H7 (cell line): ENCODE results near the gene UNKL. TPM values are rescaled to one million over a fixed set of nuclear protein-coding genes. Genes with fewer than 3 reads are reported as not detected.

Source experiments
- DNase-seq: peaks from one replicate; pipeline ENCODE4 v3.0.0; 2012
- H3K27me3 ChIP-seq: 2 replicates; pipeline ENCODE4 v1.6.0; 2011; ENCODE audit warnings: mild to moderate bottlenecking, low read length; ENCODE audit not compliant: control insufficient read depth, insufficient read depth
- H3K36me3 ChIP-seq: replicated peaks from 2 replicates; pipeline ENCODE4 v1.5.1; 2011; ENCODE audit warnings: low read length; ENCODE audit not compliant: control insufficient read depth, insufficient read depth
- H3K4me3 ChIP-seq: 2 replicates; pipeline ENCODE4 v1.5.1; 2011; ENCODE audit warnings: low read depth, mild to moderate bottlenecking, control low read depth, low read length, moderate library complexity; ENCODE audit not compliant: insufficient read depth
- total RNA-seq: library from RNA; depleted of rRNA; stranded (reverse); fragments of >200 nt; shearing (Covaris generic); gene quantifications from 2 replicates; pipeline ENCODE4 v1.2.3, GENCODE V29; 2014; rRNA removed

UNKL gene, protein sequence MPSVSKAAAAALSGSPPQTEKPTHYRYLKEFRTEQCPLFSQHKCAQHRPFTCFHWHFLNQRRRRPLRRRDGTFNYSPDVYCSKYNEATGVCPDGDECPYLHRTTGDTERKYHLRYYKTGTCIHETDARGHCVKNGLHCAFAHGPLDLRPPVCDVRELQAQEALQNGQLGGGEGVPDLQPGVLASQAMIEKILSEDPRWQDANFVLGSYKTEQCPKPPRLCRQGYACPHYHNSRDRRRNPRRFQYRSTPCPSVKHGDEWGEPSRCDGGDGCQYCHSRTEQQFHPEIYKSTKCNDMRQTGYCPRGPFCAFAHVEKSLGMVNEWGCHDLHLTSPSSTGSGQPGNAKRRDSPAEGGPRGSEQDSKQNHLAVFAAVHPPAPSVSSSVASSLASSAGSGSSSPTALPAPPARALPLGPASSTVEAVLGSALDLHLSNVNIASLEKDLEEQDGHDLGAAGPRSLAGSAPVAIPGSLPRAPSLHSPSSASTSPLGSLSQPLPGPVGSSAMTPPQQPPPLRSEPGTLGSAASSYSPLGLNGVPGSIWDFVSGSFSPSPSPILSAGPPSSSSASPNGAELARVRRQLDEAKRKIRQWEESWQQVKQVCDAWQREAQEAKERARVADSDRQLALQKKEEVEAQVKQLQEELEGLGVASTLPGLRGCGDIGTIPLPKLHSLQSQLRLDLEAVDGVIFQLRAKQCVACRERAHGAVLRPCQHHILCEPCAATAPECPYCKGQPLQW
- 22.0 and 24.3 TPM in 2 replicates for total RNA-seq

DNA sequence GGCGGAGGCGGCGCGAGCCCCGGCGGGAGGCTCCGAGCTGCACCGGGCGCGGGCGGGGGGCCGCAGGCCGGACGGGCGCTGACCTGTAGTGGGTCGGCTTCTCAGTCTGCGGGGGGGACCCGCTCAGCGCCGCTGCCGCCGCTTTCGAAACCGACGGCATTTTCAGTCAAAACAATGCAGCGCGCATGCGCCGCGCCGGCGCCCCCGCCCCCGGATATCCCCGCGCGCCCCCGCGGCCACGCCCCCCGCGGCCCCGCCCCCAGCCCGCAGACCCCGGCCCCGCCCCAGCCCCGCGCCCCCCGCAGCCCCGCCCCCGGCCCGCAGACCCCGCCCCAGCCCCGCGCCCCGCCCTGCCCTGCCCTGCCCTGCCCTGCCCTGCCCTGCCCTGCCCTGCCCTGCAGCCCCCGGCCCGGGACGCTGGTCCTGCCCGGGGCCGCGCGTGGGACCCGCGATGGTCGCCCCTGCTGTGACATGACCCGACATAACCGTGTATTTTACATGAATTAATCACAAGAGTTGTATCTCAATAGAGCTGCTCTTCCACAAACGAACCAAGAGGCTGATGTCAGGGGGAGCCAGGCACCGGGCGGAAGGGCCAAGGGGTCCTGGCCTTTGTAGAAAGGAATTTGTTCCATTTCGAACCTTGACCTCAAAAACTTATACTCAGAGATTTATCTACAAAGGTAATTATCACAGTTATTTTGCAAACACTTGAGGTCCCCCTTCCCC, at the start of gene UNKL:
Gene UNKL (minus strand): TSS at position 173 of the 729 bp plus-strand sequence. CDS start 13 bp downstream, at position 160.
- H3K27me3 ChIP-seq = peaks cover 4% of the 10 kb centered on the region; the same call in 1 of the 2 replicates
- H3K4me3 ChIP-seq = peak within 1 kb of the TSS; percentile 76
- no peaks in the 10 kb centered on the region; the same call in 1 of the 2 replicates for H3K36me3 ChIP-seq
- DNase-seq = peak; percentile 100

DNA sequence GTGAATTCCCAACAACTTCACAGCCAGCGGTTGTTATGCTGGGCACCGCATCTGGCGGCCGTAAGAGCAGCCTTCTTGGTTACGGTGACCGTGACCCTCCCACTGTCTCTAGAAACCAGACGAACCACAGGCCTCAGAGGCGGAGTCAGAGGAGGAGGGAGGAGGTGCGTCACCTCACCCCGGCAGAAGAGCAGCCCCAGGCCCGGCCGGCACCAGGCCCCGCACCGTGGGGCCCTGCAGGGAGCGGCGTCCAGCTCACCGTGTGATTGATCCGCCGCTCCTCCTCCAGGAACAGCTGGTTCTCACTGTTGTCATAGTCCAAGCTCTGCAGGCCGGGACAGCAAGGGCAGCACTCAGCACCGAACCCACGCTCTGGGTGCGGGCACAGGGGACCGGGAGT, 46.6 kb upstream of the UNKL start:
- Histone ChIP-seq H3K36me3 (peaks cover 1% of the 10 kb centered on the region), H3K4me3 (no peak overlapping the region), H3K27me3 (no peaks in the 10 kb centered on the region)
- DNase-seq = no peak

DNA sequence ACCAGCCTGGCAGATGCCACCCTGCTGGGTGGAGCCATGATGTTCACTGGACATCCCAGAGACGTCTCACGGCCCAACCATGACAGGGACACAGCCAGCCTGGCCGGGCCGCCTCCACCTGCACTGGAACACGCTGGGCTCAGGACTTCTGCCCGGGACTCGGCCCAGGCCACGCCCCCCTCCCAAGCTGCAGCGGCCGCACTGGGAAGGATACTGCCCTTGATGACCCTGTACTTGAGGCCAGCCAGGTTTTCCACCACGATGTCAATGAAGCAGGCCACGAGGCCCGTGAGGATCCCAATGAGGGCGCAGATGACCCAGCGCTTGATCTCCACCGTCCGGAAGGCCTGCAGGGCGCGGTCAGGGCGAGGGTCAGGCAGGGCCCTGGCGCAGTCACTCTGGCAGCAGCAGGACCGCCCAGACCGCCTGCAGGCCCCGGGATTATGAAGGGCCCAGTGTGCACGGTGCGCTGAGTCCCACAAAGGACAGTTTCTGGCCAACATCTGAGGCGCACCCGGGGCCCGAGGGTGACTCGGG, 46.2 kb upstream of the UNKL start:
- no peak overlapping the region for H3K4me3 ChIP-seq
- H3K27me3 ChIP-seq = no peaks in the 10 kb centered on the region
- DNase-seq = no peak

DNA sequence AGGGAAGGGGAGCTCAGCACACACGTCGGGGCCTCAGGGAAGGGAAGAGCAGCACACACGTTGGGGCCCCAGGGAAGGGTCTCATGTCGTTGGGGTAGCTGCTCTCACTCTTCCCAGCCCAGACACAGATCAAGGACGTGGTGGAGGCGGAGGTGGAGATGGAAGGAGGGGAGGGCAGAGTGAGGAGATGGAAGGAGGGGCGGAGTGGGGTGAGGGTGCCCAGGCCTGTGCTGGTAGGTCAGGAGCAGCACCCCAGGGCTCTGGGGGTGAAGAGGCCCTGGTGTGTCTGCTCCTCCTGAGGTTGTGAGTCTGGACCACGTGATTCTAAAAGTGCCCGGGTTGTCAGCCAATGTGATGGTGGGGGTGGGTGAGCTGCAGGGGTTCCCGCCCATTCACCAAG, 45.5 kb upstream of the UNKL start:
- H3K4me3 ChIP-seq = no peak overlapping the region
- H3K36me3 ChIP-seq = peaks cover 1% of the 10 kb centered on the region
- DNase-seq = no peak
- H3K27me3 ChIP-seq = no peaks in the 10 kb centered on the region

More for the DNA sequence above, 46.2 kb upstream of the UNKL start:
- H3K36me3 ChIP-seq = peaks cover 1% of the 10 kb centered on the region

DNA sequence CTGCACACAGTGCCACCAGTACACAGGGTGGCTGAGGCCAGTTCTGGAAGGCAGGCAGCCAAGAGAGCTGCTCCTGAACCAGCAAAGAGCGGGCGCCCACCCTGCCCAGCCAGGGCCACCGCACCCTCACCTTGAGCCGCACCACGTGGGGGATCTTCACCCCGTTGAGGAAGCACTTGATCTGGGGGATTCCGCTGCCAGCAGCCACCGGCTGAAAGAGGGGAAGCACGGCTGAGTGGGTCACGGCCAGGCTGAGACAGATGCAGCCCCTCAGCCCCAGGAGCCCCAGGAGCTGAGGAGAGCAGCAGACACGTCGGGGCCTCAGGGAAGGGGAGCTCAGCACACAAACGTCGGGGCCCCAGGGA, 44.5 kb upstream of the UNKL start:
- Histone ChIP-seq H3K4me3 (no peak overlapping the region), H3K36me3 (peaks cover 2% of the 10 kb centered on the region), H3K27me3 (no peaks in the 10 kb centered on the region)
- DNase-seq = no peak

DNA sequence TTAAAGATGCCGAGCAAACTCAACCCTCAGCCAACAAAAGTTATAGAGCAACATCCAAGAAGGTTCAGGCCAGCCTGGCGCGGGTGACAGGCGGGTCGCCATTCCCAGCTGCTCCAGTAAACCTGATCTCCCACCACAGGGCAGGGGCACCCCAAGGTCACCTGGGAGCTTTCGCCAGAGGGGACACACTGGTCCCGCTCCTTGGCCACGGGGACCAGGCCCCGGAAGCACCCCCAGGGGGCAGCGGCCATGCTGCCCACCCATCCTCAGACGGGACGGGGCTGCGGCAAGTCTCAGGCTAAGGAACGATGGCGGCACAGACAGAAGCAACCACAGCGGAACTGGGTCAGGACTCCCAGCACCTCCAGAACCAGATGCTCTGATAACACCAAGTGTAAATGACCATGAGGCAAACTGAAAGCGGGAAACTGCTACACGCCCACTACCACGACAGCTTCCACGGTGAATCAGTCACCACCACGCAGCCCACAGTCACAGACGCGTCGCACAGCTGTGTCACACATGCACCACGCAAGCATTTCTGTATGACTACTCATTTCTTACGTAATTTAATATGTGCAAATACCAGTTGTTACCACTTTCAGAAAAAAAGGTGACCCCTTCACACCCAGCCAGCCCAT, 44.0 kb upstream of the UNKL start:
- no peaks in the 10 kb centered on the region for H3K27me3 ChIP-seq
- no peak overlapping the region for H3K4me3 ChIP-seq
- DNase-seq = no peak
- peaks cover 4% of the 10 kb centered on the region for H3K36me3 ChIP-seq

DNA sequence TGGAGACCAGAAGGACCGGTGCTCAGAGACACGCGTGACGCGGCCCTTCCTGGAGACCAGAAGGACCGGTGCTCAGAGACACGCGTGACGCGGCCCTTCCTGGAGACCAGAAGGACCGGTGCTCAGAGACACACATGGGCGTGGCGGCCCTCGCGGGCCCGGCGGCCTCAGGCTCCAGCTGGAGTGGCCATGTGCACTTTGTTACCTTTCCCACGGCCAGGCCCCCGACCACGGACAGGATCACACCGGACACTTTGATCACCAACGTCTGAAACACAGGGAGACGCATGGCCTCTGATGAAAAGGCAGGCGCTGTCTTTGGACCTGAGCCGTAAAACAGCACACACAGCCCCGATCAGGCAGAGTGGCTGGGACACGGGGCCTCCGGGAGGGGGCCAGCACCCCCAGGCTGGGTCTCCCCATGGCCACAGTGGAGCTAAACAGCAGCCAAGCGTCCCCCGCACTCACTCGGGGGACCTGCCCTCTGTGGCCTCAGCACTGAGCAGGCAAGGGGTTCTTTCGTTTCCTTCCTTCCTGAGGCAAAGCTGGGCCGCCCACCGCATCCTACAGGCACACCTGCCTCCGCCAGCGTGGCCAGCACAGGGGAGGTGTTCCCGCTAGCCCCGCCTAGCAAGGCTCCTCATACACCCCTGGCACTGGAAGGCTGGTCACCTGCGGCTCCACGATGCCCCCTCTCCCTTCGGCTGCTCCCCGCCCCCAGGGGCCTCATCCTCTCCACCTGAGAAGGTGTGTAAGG, 43.2 kb upstream of the UNKL start:
- peaks cover 4% of the 10 kb centered on the region for H3K36me3 ChIP-seq
- no peaks in the 10 kb centered on the region for H3K27me3 ChIP-seq
- DNase-seq = no peak
- no peak overlapping the region for H3K4me3 ChIP-seq

DNA sequence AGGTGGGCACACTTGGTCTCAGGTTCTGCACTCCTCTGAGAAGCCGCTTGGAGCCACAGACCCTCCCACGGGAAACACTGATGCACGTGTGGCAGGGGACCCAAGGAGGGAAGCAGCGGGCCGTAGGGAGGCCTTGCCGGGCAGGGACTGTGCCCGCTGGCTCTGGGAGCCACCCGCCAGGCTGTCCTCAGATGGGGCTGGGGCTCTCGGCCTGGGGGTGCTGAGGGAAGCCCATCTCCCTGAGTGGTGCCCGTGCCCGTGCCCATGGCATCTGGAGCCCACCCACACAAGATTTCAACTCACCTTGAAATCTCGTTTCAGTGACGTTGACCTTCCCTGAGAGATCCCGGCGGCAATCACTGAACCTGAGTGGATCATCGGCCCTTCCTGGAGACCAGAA, 42.4 kb upstream of the UNKL start:
- peaks cover 4% of the 10 kb centered on the region for H3K36me3 ChIP-seq
- no peak for DNase-seq
- no peak overlapping the region for H3K4me3 ChIP-seq
- H3K27me3 ChIP-seq = no peaks in the 10 kb centered on the region

DNA sequence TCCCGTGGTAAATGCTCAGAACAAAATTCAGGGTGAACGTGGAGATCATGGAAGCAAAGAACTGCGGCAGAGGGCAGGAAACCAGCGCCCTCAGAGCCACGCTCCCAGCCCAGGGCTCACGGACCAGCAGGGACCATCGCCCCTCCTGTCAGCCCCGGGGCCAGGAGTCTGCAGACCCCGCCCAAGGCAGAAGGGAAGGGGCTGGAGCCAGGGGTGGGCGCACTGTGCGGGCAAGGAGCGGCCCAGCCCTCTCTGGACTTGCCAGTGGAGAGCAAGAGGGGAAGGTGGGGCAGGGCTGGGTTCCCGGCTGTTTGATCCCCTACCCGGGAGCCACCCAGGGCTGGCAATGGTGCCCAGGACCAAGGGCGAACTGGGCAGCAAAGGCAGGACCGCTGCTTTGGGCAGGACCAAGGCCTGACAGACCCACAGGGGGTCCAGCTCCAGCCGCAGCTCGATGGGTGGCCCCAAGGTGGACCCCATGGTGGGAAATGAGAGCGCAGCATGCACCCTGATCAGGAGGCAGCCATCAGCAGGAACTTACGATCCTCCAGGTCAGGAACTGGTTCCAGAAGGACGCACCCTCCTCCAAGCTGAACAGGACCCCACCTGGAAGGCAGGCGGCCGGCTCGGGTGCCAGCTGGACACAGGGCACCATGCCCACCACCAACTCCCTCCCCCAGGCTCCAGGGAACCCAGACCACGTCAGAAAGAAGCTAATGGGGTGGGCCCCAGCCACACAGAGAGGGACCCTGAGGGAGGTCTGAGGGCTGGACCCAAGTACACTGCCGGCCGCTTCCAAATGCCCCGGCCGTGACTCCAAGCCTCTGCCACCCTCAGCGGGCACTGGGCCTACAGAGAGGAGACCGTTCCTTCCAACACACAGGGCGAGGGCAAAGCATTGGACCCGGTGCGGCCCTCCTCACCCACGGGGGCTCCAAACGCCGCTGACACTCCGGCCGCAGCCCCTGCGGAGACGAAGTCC, 41.0 kb upstream of the UNKL start:
- no peak for DNase-seq
- H3K36me3 ChIP-seq = peaks cover 4% of the 10 kb centered on the region
- no peak overlapping the region for H3K4me3 ChIP-seq
- H3K27me3 ChIP-seq = no peaks in the 10 kb centered on the region

DNA sequence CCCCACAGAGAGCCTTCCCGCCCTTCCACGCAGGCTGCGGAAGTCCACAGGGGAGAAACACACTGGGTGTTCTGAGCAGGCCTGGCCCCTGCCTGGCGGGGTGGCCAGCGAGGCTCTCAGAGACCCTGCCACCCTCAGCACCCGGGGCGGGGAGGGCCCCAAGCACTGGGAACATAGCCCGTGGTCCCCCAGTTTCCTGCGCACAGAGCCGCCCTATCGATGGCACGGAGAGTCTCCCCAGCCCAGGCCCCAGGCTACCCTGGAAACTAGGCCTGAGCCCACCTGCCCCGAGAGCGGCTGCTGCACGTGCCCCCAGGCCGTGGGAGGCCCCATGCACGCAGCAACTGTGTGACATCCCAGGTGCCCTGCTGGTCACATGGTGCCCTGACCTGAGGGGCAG, 40.1 kb upstream of the UNKL start:
- Histone ChIP-seq H3K36me3 (peaks cover 4% of the 10 kb centered on the region), H3K27me3 (no peaks in the 10 kb centered on the region), H3K4me3 (no peak overlapping the region)
- no peak for DNase-seq

DNA sequence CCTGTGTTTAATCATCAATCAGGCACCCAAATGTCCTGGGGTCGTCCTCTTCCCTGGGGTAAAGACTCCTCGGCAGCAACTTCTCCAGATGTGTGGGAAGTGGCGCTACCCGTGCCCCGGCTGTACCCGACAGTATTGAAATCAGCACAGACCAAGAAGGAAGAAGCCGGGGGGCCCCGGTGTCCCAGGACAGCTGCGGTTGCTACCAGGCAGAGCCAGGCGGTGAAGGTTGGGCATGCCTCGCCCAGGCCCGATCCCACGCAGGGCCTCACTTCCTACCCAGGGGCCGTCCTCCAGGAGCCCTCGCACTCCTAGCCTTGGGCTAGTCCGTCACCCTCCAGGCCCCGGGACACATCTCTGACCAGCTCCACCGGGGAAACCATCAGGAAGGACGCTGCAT, 38.8 kb upstream of the UNKL start:
- Histone ChIP-seq H3K4me3 (no peak overlapping the region), H3K27me3 (no peaks in the 10 kb centered on the region), H3K36me3 (peaks cover 3% of the 10 kb centered on the region)
- no peak for DNase-seq

DNA sequence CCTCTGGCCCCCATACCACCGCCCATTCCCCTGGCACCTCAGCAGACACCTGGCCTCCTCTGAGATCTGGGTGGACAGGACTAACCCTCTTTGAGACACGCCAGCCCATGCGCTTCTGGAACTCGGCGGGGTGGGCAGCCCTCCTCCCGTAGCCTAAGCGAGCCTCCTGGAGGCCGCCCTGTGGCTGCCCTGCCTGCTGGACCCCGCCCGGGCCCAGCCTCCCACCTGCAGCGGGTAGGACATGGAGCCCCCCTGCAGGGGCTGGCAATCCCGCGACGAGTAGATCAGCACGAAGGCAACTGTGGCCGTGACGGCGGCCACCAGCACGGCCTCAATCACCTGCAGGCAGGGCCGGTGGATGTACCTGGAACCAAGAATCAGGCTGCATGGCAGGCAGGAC, 38.0 kb upstream of the UNKL start:
- peaks cover 3% of the 10 kb centered on the region for H3K36me3 ChIP-seq
- no peak for DNase-seq
- no peaks in the 10 kb centered on the region for H3K27me3 ChIP-seq
- no peak overlapping the region for H3K4me3 ChIP-seq
